ENCODE data around the gene DUSP28.

The DUSP28 gene

GRCh38 chr2:240593026-240593702 lies 33.0 kb downstream of the DUSP28 start:
- H3K4me3 ChIP-seq (replicated peaks; ENCODE audit: low read depth, low read length), result no peak overlapping the region
- TF ChIP-seq, protein P1, sequence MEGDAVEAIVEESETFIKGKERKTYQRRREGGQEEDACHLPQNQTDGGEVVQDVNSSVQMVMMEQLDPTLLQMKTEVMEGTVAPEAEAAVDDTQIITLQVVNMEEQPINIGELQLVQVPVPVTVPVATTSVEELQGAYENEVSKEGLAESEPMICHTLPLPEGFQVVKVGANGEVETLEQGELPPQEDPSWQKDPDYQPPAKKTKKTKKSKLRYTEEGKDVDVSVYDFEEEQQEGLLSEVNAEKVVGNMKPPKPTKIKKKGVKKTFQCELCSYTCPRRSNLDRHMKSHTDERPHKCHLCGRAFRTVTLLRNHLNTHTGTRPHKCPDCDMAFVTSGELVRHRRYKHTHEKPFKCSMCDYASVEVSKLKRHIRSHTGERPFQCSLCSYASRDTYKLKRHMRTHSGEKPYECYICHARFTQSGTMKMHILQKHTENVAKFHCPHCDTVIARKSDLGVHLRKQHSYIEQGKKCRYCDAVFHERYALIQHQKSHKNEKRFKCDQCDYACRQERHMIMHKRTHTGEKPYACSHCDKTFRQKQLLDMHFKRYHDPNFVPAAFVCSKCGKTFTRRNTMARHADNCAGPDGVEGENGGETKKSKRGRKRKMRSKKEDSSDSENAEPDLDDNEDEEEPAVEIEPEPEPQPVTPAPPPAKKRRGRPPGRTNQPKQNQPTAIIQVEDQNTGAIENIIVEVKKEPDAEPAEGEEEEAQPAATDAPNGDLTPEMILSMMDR (IDR thresholded peaks at IDR 0.05; ENCODE audit: low read length, missing control alignments), result no peak
- DNase-seq (ENCODE audit: low read depth), result no peak

DNA sequence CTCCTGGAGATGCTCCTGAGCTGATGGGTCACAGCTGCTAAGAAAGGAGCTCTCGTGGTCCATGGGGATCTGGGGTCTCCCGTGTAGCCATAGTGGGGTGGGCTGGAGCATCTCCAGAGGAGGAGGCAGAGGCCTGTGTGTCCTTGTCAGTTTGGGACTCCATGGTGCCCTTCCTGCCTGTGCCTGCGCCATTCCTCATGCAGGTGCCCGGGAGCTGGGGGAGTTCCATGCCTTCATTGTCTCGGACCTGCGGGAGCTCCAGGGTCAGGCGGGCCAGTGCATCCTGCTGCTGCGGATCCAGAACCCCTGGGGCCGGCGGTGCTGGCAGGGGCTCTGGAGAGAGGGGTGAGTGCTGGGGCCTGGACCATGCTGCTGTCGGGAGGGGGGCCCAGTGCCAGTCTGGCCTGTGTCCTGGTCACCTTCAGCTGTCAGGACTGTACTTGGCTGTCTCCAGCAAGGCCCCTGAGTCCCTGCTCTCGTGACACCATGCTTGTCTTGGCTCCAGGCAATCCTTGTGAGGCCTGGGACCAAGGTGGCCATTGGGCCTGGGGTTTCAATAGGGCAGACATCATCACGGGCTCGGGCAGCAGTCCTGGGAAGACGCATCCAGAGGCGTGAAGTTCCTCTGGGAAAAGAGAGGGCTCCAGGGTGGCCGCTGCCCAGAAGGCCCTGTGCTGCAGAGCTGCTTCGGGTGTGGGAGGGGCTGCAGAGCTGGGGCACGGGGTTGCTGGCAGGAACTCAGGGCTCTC lies 33.7 kb downstream of the DUSP28 start:
- DNase-seq (ENCODE audit: low read depth), result no peak
- TF ChIP-seq, protein P1 (IDR thresholded peaks at IDR 0.05; ENCODE audit: low read length, missing control alignments), result no peak
- H3K4me3 ChIP-seq (replicated peaks; ENCODE audit: low read depth, low read length), result no peak overlapping the region

DNA sequence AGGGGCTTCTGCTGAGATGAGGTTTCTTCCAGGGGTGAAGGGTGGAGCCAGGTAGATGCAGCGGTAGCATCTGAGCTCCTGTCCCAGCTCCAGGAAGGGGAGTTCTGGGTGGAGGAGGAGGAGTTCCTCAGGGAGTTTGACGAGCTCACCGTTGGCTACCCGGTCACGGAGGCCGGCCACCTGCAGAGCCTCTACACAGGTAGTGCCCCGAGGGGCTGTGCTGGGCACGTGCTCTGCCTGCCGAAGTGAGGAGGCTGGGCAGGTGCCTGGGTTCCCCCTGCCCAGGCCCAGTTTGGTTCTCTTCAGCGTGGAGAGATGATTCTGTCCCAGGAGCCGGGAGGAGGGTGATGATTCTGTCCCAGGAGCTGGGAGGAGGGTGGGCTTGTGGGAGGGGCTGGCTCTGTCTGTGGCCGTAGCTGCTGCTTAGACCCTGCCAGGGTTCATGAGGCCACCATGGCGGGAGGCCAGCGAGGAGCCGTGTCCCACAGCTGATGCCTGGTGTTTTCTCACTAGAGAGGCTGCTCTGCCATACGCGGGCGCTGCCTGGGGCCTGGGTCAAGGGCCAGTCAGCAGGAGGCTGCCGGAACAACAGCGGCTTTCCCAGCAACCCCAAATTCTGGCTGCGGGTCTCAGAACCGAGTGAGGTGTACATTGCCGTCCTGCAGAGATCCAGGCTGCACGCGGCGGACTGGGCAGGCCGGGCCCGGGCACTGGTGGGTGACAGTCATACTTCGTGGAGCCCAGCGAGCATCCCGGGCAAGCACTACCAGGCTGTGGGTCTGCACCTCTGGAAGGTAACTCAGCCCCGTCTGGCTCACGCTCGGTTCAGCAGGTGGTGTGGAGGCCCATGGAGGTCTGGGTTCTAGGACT lies 34.6 kb downstream of the DUSP28 start:
- no peak overlapping the region for H3K4me3 ChIP-seq (replicated peaks; ENCODE audit: low read depth, low read length)
- TF ChIP-seq, protein P1 (IDR thresholded peaks at IDR 0.05; ENCODE audit: low read length, missing control alignments), result no peak
- no peak for DNase-seq (ENCODE audit: low read depth)

- TF ChIP-seq, protein P1 (IDR thresholded peaks at IDR 0.05; ENCODE audit: low read length, missing control alignments), result peak; percentile 12
- DNase-seq (ENCODE audit: low read depth), result no peak
These were observed 35.4 kb downstream of the DUSP28 start for GRCh38 chr2:240595381-240596079.

DNA sequence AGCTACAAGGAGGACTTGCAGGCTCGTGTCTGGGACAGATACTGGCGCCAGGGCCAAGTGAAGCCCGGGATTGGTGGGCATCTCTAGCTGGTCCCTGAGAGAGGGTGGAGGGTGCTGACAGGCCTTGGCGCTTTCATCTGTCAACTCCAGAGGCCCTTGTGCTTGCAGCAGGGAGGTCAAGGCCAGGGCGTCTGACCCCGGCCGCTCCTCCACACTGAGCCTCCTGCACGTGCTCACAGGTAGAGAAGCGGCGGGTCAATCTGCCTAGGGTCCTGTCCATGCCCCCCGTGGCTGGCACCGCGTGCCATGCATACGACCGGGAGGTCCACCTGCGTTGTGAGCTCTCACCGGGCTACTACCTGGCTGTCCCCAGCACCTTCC lies 35.9 kb downstream of the DUSP28 start:
- DNase-seq (ENCODE audit: low read depth), result no peak
- TF ChIP-seq, protein P1 (IDR thresholded peaks at IDR 0.05; ENCODE audit: low read length, missing control alignments), result no peak
- H3K4me3 ChIP-seq (replicated peaks; ENCODE audit: low read depth, low read length), result no peak overlapping the region

More at GRCh38 chr2:240595381-240596079, 35.4 kb downstream of the DUSP28 start:
- no peak overlapping the region for H3K4me3 ChIP-seq (replicated peaks; ENCODE audit: low read depth, low read length)

DNA sequence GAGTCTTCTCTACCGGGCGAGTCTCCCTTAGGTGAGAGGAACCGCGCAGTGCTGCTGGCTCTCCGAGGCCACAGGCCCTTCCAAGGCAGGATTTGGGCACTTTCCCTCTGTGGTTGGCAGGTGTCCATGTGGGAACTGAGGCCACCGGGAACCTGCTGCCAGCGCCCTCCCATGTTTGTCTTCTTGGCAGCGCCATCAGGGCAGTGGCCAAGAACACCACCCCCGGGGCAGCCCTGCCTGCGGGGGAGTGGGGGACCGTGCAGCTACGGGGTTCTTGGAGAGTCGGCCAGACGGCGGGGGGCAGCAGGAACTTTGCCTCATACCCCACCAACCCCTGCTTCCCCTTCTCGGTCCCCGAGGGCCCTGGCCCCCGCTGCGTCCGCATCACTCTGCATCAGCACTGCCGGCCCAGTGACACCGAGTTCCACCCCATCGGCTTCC lies 36.4 kb downstream of the DUSP28 start:
- TF ChIP-seq, protein P1 (IDR thresholded peaks at IDR 0.05; ENCODE audit: low read length, missing control alignments), result no peak
- no peak for DNase-seq (ENCODE audit: low read depth)

More for the DNA sequence above, 36.4 kb downstream of the DUSP28 start:
- H3K4me3 ChIP-seq (replicated peaks; ENCODE audit: low read depth, low read length), result no peak overlapping the region
